AG04449 (cell line): Measurements from ENCODE around the gene SSRP1.
A peak's percentile ranks its signal among the peaks of the same experiment; 100 is the strongest.

Experiments used
- CTCF ChIA-PET: fragments of 350-600 bp; formaldehyde crosslinking; extraction: SDS; loops from one replicate; lab custom pipeline; 2021; ENCODE audit warnings: antibody characterized with exemption; lab: Yijun Ruan, JAX
- POLR2A ChIA-PET: fragments of 400-600, 350-600 bp; formaldehyde crosslinking; extraction: SDS; loops from one replicate; lab custom pipeline; 2020; ENCODE audit warnings: antibody characterized with exemption, inconsistent platforms; lab: Yijun Ruan, JAX
- DNase-seq: peaks from one replicate; pipeline ENCODE4 v3.0.0-alpha.2; 2010; ENCODE audit warnings: low read depth, low spot score
- H3K4me3 ChIP-seq: 2 replicates; pipeline ENCODE4 v1.5.1; 2011; ENCODE audit warnings: low read depth, mild to moderate bottlenecking, control low read depth, low read length
- TF ChIP-seq, protein P1 (sequence below): IDR thresholded peaks from one replicate; pipeline ENCODE4 v1.5.1; 2011; ENCODE audit warnings: mild to moderate bottlenecking, moderate library complexity, low read length, control low read depth, inconsistent platforms; ENCODE audit not compliant: insufficient read depth; ENCODE audit errors: missing control alignments

SSRP1 gene

DNA sequence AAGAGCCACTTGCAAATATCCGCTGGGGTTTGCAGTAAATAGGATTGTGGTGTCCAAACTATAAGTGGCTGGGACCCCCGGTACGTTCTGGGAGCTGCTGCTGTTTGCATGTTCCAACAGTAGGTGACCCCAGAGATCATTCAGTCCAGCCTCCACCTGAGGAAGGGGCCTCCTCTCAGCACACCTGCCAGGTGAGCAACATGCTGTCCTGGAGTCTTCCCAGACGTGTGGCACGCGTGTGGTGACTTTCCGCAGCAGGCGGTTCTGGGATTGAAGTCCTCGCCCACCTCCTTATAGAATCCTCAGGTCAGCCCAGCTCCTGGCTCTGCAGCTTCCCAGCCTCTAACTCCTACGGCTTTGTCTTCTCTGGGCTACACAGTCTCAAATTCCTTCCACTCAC, 9.1 kb upstream of the SSRP1 start:
- TF ChIP-seq, protein P1, sequence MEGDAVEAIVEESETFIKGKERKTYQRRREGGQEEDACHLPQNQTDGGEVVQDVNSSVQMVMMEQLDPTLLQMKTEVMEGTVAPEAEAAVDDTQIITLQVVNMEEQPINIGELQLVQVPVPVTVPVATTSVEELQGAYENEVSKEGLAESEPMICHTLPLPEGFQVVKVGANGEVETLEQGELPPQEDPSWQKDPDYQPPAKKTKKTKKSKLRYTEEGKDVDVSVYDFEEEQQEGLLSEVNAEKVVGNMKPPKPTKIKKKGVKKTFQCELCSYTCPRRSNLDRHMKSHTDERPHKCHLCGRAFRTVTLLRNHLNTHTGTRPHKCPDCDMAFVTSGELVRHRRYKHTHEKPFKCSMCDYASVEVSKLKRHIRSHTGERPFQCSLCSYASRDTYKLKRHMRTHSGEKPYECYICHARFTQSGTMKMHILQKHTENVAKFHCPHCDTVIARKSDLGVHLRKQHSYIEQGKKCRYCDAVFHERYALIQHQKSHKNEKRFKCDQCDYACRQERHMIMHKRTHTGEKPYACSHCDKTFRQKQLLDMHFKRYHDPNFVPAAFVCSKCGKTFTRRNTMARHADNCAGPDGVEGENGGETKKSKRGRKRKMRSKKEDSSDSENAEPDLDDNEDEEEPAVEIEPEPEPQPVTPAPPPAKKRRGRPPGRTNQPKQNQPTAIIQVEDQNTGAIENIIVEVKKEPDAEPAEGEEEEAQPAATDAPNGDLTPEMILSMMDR = no peak
- H3K4me3 ChIP-seq = no peak overlapping the region
- DNase-seq = no peak
- ChIA-PET POLR2A (no interaction called here), CTCF (interaction anchor here (1.2 to 10.0 kb wide), 11 partner anchors 20 to 297 kb away, joined by 3 to 161 read pairs (median 7); partner anchors contain the start of genes SLC43A1, TIMM10, TNKS1BP1 and UBE2L6)

DNA sequence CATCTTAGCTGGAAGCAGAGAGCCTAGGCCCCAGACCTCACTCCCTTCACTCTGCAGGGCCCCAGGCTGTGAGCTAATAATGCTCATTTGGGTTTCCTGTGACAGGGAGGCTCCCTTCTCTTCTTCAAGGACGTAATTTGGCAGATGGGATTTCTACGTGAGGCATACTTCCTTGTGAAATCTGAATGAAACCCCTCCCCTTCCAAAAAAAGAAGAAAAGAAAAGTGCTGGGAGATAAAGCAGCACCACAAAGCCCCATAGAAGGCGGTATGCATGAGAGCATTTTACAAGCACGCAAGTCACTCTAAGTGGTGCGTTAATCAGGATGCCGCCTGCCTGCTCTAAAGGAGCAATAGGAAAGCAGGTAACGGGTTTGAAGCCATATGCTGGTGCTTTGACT, 8.1 kb upstream of the SSRP1 start:
- DNase-seq = no peak
- POLR2A ChIA-PET = no interaction called here
- TF ChIP-seq, protein P1 = no peak
- no peak overlapping the region for H3K4me3 ChIP-seq
- CTCF ChIA-PET = interaction anchor here (0.8 to 8.4 kb wide), 14 partner anchors 8 to 503 kb away, joined by 3 to 131 read pairs (median 4); partner anchors contain the start of gene UBE2L6

DNA sequence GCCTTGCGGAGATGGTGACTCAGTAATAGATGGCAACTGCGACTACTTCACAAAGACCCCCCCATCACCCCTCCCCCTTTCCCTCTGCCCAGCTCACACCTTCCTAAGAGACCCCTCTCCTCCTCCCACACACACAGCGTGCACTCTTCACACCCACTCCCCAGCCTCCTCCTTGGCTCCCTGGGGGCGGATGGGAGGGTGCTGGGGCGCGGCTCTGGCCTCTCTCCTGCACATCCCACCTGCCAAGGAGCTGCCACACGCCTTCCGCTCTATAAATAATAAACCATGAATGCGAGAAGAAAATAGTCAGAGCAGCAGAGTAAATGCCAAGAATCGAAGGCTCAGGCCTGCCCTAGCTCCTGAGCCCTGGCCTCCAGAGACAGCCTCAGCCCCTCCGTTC, 7.0 kb upstream of the SSRP1 start:
- DNase-seq = no peak
- ChIA-PET POLR2A (interaction anchor here (0.6 kb wide), 1 partner anchor 62 kb away, joined by 3 read pairs; no protein-coding TSS in a partner anchor), CTCF (interaction anchor here (0.5 to 8.4 kb wide), 15 partner anchors 9 to 501 kb away, joined by 3 to 131 read pairs (median 3); no protein-coding TSS in a partner anchor)
- H3K4me3 ChIP-seq = no peak overlapping the region
- TF ChIP-seq, protein P1 = no peak

DNA sequence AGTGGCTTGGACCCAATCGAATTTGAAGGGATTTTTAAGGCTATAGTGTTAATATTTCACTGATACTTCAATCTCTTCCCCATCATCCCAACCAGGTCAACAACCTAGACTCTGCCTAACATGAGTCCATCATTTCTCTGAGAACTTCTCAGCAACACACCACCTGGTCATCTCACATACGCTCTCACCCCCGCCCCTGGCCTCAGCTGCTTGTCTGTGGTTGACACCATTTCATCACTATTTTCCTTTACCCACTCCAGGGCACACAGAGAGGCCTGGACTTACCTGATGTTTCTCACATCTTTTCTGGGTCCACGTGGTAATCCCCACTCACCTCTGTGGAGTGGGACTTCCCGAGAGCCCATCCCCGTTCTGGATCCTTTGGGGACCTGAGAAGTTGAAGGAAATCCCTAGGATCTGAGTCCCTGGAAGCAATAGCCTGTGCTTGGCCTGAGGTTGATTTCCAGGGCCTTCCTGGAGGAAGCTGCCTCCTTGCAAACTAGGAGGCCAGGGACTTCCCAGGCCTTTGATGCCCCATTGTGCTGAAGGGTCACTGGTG, 5.6 kb upstream of the SSRP1 start:
- POLR2A ChIA-PET = no interaction called here
- CTCF ChIA-PET = interaction anchor here (1.0 to 8.4 kb wide), 4 partner anchors 11 to 303 kb away, joined by 3 to 79 read pairs (median 10); no protein-coding TSS in a partner anchor
- no peak for DNase-seq
- TF ChIP-seq, protein P1 = no peak
- no peak overlapping the region for H3K4me3 ChIP-seq

DNA sequence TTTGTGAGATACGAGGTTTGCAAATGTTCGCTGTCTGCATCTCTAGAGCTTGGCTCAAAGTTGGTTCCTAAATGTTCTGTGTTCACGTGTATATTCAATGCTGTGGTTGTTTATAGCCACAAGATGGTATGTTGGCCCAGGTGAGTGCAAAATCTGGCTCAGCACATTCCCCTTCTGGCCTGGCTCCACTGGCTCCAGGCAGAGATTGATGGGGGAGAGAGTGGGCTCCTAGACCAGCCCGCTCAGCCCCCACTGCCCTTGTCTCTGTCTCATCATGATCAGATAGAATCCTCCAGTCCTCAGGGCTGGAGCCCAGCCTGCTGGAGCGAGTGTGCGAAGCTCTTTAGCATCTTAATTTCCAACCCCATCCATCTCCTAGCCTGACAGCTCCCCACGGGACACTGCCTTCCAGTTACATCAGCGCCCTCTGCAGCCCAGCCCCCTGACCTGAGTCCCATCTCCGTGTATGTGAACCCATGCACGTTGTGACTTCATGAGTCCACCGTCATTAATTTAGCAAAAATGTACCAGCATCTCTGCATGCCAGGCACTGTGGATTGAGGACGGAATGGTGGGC, 4.4 kb upstream of the SSRP1 start:
- CTCF ChIA-PET = interaction anchor here (0.7 to 4.7 kb wide), 11 partner anchors 7 to 498 kb away, joined by 3 to 35 read pairs (median 3); no protein-coding TSS in a partner anchor
- TF ChIP-seq, protein P1 = peak; percentile 13
- POLR2A ChIA-PET = no interaction called here
- no peak for DNase-seq
- H3K4me3 ChIP-seq = no peak overlapping the region

DNA sequence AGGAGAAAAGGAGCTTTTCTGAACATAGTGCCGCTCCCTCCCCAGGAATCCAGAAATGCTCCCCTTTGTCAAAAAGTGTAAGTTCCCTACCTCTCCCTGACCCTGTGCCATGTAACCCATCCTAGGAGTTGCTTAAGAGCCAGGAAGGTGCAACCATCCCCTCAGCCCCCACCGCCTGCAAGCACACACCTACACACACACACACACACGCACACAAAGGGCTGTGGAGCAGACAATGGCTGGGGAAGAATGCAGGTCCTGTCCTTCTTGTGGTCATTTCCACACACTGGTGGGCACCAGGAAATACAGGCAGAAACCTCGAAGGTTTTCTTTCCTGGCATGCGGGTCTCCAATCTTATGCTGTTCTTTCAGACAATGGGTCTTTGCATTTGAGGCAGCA, 3.6 kb upstream of the SSRP1 start:
- DNase-seq = no peak
- TF ChIP-seq, protein P1 = no peak
- H3K4me3 ChIP-seq = no peak overlapping the region
- ChIA-PET CTCF (interaction anchor here (0.9 to 4.7 kb wide), 8 partner anchors 8 to 497 kb away, joined by 3 to 35 read pairs (median 4); no protein-coding TSS in a partner anchor), POLR2A (no interaction called here)
